HPDE6-E6E7 (cell line): ENCODE results near the gene CCDC122.
"Not testable (repeated sequence)": the region's sequence is repeated elsewhere in the genome, so short reads cannot be mapped to it uniquely, and the experiment has no call there.

Experiments used
- DNase-seq: peaks from one replicate; pipeline ENCODE4 v3.0.0; 2011; ENCODE audit warnings: missing footprints; ENCODE audit errors: extremely low spot score

The CCDC122 gene

GRCh38 chr13:43877326-43877725 lies 2.2 kb downstream of the CCDC122 start:
- no peak for DNase-seq

DNA sequence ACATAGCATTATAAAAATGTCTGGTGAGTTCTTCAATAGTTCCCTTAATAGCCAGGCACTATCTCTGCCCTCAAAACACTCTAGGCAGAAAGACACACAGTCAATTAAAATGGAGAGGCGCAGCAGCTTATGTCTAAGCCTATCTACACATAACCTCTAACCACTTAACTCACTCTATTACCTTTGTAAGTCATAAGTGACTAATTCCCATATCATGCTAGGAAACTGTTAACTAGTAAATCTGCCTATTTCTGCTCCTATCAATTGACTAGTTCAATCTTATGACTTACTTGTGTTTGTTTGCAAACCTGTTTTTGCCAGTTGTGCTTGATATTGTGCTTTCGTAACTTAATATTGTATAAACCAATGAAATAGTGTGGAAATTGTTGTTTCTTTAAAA lies 3.2 kb downstream of the CCDC122 start:
- DNase-seq: no peak

- DNase-seq: no peak
Observed at GRCh38 chr13:43874504-43875092, 4.9 kb downstream of the CCDC122 start.

- no peak for DNase-seq
Observed at GRCh38 chr13:43872181-43872580, 7.4 kb downstream of the CCDC122 start.

DNA sequence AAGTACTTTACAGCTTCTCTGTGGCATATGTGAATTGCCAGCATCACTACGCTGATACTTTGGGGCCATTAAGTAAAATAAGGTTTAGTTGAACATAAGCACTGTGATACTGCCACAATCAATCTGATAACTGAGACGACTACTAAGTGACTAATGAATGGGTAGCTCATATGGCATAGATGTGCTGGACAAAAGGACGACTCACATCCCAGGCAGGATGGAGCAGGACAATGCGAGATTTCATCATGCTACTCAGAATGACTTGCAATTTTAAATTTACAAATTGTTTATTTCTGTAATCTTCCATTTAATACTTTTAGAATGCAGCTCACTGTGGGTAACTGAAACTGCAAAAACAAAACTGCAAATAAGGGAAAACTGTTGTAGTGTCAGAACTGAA lies 13.6 kb downstream of the CCDC122 start:
- DNase-seq: no peak

DNA sequence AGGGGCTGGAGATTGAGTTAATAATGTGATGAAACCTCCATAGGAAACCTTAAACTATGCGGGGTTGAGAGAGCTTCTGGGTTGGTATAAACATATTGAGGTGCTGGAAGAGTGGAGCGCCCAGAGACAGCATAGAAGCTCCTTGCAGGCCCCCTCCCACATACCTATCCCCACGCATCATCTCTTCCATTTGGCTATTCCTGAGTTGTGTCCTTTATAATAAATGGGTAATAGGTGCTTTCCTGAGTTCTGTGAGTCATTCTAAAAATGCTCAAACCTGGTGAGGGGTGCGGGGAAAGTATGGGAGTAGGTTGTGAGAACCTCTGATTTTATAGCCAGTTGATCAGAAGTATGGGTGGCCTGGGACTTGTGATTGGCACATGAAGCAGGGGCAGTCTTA lies 14.6 kb downstream of the CCDC122 start:
- no peak for DNase-seq

DNA sequence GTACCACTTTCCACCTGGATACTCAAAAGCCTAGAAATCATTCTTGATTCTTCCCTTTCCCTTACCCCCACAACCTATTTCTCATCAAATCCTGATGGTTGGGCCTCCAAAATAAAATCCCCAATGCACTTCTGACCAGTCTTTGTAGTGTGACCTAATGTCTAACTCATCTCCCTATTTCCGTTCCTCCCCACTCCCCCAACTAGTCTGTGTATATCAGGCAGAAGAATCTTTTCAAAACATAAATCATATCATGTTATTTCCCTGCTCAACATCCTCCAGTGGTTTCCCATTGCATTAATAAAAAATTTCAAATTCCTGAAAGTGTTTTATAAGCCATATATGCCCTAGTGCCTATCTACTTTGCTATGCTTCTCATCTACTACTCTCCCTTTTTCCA lies 17.7 kb downstream of the CCDC122 start:
- no peak for DNase-seq

GRCh38 chr13:43852923-43853404 lies 26.6 kb downstream of the CCDC122 start:
- DNase-seq: no peak

DNA sequence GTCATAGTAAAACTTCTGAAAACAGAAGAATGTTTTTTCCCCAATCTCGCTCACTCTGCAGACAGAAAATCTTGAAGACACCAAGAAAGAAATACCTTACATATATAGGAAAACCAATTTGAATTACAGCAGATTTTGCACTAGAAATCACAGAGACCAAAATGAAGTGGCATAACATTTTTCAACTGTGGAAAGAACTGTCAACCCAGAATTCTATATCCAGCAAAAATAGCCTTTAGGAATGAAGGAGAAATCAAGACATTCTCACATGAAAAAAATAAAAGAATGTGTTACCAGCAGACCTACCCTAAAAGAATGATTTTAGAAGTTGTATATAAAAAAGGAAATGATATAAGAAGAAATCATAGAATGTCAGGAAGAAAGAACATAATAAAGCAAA lies 28.7 kb downstream of the CCDC122 start:
- no peak for DNase-seq

DNA sequence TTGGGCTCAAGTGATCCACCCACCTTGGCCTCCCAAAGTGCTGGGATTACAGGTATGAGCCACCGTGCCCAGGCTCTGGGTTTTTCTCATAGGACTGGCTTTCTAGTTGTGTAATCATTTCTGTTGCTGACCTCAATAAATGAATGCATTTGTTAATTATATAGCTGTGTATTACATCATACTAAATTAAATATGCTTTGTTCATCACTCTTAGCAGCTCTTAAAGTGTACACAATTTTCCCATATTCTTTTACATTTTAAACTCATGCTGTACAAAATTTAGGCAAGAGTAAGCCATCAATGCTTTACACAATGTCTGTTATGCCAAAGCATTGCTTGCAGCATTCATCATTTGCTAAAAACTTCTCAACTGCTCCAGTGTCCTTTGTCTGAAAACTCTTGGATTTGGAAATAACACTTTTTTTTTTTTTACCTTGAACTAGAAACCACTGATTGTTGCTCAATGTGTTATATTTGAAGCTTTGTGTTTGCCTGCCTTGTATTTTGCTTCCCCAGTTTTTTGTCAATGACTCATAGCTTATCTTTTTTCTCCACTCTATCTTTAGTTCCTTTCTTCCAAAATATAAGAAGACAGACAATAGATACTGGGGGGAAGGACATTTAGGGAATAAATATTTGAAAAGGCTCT lies 31.4 kb downstream of the CCDC122 start:
- DNase-seq: no peak

DNA sequence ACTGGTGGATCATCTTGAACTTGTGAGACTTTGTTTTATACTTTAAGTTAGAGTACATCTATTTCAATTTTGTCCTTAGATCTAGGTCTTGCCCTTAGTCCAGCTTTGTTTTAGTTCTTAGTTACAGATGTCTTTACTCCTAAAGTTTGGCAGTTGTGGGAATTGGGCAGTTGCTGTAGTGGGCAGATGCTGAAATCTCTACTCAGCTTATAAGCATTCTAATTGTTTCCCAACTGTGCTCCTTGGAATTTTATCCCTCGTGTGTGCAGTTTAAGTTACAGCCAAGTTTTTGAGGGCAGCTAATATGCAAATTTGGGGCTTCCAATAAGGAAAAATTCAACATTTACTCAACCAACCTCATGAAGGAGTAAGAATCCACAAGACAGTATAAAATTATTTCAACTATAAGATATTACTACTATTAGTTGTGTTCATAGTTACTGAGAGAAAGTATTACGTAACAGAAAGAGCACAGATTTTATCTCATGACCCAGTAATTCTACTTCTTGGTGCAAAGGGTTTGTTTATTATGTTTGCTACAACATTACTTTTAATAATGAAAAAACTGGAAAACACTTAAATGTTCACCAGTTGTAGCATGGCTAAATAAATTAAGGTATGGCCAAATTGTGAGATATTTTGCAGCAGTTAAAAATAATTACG lies 32.9 kb downstream of the CCDC122 start:
- DNase-seq: no peak

GRCh38 chr13:43838909-43839308 lies 40.6 kb downstream of the CCDC122 start:
- DNase-seq: no peak

- DNase-seq: no peak
Observed at GRCh38 chr13:43835701-43836100, 43.8 kb downstream of the CCDC122 start.

GRCh38 chr13:43831088-43831487 lies 48.5 kb downstream of the CCDC122 start:
- DNase-seq: no peak

DNA sequence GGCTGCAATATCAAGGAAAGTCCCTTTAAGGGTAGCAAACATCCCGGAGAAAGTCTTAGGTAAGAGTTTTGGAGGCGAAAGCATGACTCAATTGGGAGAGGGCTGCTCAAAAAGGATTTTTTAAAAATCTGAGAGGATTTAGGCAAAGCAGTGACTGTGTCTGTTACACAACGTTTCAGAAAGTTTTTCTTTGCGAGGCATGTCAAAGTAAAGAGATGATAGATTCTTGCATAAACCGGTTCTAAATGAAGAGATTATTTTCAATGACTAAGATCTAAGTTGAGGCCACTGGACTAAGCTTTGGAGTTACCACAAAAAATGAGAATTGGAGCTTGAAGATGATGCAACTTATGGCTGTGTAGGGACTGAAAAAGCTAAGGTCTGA lies 49.1 kb downstream of the CCDC122 start:
- no peak for DNase-seq

DNA sequence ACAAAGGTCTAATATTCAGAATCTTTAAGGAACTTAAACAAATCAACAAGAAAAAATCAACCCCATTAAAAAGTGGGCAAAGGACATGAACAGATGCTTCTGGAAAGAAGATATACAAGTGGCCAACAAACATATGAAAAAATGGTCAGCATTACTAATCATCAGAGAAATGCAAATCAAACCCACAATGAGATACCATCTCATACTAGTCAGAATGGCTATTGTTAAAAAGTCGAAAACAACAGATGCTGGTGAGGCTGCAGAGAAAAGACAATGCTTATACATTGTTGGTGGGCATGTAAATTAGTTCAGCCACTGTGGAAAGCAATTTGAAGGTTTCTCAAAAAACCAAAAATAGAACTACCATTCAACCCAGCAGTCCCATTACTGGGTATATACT lies 54.9 kb downstream of the CCDC122 start:
- DNase-seq: not testable (repeated sequence)

GRCh38 chr13:43822969-43823368 lies 56.6 kb downstream of the CCDC122 start:
- no peak for DNase-seq

DNA sequence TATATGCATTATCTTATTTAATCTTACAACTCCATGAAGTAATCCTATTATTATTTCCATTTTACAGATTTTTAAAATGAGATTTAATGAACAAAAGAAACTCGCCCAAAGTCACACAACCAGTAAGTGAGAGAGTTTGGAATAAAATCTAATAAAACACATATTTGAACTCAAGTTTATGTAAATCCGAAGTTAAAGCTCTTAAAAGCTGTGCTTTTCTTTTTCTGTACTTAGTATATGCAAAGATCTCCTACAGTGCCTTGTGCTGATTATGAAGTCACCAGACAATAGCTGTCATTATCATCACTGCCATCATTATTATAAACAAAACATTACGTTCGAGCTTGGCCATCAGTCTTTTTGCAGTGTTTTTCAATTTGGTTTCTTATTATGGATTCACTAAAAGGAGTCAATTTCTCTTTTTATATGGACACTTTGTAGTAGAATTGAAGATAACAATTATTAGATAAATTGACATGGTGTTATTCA lies 63.1 kb downstream of the CCDC122 start:
- no peak for DNase-seq

GRCh38 chr13:43815204-43815603 lies 64.3 kb downstream of the CCDC122 start:
- no peak for DNase-seq

- no peak for DNase-seq
Observed at GRCh38 chr13:43808676-43809075, 70.9 kb downstream of the CCDC122 start.

DNA sequence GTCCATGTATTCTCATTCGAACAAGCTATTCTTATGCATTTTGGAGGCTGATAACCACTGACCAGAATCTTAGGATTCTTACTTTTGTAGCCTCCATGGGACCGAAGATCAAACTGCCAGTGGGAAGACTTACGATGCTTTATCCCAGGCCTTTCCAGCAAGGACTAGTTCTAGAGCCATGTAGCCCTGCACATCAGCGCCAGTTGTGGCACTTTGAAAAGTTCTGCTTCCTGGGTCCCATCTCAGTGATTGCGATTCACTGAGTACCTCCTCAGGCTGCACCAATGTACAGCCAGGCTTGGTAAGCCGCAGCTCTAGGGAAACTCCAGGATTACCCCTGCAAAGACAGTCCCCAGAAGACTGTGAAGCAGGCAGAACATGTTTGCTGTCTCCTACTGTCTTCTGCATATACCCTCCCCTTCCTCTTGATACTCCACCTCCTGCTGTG lies 73.8 kb downstream of the CCDC122 start:
- DNase-seq: no peak

DNA sequence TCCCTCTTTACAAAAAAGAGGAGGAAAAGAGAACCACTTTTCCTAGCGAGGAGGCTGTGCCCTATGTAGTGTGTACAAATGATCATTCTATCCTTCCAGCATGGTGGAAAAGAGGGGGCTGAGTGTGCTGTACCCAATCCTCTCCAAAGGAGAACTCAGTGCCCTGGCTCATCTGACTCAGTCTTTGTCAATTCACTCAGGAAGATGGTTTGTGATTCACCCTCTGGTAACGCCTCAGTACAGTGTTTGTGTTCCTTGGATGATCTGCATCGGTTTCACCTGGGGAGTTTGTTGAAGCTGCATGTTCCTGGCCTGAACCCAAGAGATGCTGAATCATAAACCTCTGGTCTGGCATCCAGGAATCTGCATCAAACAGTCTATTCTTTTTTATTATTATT lies 74.5 kb downstream of the CCDC122 start:
- DNase-seq: peak; percentile 65

DNA sequence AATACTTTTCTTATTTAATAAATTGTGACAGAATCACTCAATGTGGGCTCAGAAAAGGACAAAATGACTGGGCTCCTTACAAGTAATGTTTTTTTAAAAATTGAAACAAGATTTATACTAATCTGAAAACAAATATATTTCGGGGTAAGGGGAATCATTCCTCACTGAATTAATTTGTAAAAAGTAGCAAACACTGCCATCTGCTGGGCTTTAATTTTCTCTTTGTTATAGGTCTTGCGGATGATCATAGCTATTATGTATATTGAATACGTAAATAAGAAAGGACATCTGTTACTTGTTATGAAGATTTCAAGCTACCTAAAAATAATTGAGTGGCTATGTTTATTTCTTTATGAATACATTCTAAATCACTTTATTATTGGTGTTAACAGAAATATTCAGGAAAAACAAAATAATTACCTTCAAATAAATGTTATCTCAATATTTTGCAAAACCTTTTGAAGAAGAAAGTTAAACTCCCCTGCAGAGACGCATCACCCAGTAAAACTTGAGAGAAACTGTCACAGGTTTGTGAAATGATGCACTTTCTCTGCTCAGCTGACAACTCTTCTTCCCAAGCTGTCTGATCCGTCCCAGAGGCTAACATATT lies 75.0 kb downstream of the CCDC122 start:
- DNase-seq: no peak
